Fibroblast of skin of left biceps (primary cell): ENCODE measurements around the gene SPATS2L.

Experiments used
- DNase-seq, 2 experiments: peaks; one replicate each; pipeline ENCODE4 v3.0.0-alpha.2; 2013; ENCODE audit warnings: low read depth in 2 of 2

The SPATS2L gene

DNA sequence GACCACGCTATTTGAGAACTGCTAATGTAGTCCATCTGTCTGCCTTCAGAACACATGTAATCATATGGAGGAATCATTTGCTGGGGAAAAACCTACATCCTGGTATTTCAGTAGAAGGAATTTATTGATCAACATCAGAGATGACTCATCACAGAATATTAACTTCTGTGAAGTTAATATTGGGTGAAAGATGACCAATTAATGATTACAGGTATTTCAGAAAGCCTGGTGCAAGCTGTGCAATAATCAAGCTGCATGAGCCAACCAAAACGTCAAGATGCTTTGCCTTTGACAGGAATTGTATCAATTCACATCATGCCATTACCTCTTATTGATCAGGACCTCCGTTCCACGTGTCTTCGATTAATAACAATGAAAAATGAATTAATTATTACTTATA is 9.4 kb upstream of the SPATS2L start:
- no peak for DNase-seq

DNA sequence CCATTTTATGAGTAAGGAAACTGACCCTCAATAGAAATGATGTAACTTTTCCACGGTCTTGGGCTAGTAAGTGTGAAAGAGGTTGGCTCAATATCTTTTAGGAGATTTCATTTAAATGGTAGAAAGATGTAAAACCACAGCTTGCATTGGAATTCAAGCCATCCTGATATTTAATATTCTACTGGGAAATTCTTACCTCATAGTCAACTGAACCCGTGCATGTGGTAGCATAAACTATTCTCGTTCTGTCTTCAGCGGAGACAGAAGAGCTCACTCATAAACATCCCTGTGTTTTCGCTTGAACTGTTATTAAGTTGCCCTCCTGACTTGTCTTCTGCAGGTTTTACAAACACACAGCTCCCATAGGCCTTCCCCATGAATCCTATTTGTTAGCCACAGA is 8.5 kb upstream of the SPATS2L start:
- DNase-seq, result no peak

DNA sequence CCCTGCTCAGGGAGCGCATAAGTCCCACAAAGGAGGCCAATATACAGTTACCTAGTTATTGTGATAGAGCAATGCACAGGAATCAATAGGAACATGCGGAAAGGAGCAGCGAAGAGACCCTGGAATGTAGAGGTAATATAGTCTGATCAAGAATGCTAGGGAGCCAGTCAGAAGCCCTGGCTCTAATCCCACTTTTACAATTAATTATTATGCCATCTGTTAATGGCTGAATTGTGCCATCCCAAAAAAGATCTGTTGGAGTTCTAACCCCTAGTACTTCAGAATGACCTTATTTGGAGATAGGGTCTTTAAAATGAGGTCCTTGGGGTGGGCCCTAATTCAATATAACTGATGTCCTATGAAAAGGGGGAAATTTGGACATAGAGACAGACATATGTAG is 7.7 kb upstream of the SPATS2L start:
- no peak for DNase-seq

DNA sequence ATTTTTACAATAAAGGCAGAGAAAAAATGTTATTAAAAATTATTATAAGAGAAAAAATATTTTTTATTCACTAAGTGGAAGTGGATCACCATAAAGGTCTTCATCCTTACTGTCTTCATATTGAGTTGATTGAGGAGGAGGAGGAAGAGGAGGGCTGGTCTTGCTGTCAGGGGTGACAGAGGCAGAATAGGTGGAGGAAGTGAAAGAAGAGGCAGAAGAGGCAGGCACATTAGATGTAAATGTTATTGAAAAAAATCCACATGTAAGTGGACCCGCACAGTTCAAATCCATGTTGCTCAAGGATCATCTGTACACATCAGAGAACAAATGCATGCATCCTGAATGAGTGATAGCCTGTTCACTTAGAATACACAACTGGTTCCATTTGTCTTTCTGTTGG is 6.4 kb upstream of the SPATS2L start:
- no peak for DNase-seq

DNA sequence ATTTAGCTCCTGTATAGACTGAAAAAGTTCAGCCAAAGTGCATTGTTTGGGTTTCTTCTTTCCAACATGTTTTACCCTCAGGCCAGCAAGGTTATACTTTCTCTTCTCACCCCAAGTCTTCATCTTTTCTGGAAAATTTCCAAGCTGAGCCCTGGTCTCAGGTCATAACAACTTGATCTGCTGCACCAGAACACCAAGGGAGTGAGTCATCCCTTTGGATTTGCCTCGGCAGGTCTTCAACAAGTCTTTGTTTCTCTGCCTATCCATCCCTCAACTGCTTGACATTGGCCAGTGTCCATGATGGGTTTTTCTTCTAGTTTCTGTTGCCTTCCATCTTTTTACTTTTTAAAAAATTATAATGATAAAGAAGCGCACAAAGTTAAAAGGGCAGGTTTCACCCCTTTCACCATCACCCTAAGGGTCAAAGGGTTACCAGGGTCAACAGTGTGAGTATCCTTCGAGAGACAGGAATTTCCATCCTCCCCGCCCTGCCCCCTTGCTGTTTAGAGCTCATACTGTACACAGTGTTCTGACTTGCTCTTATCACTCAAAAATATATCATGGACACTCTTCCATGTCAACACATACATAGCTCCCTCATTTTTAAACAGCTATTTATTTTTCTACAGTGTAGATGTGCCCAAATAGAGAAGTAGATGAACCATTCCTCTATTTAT is 5.7 kb upstream of the SPATS2L start:
- no peak for DNase-seq

DNA sequence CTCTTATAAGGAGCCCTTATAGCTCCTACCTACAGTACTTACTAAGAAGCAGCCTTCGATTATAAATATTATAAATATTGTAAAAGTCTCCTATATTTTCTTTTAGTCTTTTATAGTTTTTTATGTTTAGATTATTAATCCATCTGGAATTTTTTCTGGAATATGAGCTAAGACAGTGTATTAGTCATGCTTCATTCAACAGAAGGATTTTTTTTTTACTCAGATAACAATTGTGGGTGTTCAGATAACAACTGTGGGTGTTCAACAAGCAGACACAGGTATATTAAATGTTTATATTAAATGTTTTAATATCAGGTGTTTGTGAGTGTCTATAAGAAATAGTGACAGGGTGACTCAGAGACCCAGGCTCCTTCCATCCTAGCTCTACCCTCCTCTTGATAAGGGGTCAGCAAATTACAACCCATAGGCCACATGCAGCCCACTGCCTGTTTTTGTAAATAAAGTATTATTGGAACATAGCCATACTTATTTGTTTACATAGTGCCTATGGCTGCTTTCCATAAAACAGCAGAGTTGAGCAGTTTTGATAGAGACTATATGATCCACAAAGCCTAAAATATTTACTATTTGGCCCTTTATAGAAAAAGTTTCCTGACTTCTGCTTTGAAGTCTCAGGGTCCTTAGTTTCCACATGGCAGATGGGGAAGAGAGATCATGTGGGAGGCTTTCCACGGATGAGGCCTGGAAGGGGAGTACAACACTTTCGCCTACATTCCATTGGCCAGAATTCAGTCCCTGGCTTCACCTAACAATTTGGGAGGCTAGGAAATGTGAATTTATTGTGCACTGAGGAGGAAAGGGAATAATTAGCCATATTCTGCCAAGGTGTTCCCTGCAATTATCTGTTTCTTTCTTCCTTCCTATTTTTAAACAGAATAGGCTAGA is 4.3 kb upstream of the SPATS2L start:
- no peak for DNase-seq

DNA sequence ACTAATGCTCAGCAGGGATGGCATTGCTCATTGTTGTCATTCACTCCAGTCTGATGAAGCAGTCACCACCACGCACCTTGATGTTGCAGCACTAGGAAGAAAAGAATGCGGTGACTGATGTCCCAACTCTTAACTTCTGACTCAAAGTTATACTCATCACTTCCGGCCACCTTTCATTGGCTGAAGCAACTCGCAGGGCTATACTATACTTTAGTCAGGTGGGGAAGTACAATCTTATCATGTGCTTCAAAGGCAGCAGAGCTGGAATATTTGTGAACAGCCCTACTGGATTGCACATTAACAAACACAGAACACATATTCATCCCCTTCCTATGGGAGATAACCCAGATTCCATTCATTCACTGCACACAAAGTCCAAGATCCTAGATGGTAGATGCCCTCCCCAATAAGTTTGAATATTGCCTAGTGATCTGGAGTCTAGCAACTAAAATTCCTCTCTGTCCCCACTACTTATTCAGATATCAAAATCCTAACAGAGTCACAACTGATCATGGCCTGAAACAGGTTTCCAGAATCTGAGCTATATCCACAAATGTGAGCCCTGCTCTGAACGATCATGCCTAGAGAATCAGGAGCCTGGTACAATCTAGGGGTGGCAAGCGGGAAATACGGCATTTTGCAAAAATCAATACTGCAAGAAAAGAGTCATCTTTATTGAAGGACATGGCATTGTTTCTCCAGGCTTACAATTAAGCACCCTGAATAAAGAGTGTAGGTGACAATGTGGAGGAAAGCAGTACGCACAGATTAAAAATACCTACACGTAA is 3.4 kb upstream of the SPATS2L start:
- no peak for DNase-seq

DNA sequence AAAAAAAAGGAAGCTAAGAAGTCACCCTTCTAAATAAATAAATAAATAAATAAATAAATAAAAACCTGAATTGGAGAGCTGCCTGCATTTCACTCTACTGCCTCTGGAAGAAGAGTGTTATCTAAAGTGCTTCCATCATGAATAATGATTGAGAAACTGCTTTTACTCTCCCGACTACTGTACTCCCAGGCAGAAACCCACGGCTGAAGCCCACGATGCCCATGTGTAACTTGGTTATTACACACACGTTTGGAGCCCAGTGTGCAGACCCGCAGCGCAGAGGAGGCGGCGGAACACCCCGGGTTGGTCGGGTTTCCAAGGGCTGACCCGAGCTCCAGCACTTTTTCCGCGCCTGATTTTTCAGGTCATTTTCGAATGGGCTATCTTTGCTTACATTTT is 697 bp upstream of the SPATS2L start:
- no peak for DNase-seq

DNA sequence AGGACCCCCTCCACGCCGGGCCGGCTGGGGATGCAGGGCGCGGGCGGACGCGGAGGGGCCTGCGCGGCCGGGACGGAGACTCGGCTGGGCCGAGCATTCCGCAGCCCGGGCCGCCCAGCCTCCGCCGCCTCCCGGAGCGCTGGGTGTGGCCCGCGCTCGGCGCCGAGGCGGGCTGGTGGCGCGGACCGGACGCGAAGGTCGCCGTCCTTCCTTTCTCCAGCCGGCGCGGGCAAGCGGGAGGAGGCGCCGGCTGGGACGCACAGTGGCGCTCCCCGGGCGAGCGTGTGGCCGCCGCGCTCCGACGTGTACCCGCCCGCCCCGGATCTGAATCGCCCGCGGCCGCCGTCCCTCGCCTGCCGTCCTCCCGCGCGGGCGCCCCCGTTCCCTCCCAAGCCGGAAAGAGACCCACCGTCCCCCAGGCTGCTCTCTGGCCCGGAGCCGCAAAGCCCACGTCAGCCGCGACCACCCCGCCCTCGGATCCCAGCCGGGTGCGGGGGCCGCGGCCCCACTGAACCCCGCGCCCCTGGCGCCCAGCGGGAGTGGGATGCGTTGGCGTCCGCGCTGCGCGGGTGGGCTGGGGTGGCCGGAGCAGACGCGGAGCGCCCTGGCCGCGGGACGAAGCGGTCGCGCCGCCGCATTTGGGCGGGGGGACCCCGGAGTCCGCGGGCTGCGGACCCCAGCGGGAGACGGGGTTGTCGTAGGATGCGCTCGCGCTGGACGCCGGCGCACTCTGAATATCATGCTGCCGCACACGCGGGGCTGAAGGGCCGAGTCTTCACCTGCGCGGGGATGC is 634 bp downstream of the SPATS2L start:
- no peak for DNase-seq

DNA sequence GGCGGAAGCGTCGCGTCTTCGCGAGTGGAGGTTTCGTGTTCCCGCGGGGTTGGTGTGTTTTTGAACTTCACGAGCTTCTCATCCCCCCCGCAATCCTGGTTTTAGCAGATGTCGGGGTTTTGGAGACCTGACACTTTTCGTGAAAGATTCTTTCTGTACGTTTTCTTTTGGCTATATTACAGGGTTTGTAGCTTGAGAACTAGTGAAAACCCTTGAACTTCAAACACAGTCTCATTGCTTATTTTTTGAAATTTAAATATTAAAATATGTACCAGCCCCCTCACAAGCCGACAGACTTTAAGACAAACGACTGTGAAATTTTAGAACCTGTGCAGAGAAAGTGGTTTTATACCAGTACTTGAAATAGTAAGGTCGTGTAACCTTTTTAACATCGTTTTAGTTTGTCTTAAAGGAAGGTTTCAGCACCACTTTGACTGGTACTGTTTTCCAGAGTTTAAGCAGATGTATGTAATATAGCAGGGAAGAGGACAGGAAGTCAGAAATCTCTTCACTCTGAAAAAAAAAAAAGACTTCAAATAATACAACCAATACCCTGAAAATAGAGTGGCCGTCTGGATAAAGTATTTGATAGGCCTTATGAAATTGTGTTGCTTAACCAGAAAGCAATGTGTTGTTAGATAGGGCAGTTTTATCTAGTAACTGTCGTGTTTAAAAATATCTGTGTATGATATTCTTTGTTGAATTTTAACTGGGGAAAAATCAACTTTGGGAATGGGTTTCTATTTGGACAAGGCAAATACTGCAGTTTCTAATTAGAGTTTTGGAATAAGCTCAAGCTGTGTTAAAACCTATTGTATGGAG is 1.4 kb downstream of the SPATS2L start:
- no peak for DNase-seq

DNA sequence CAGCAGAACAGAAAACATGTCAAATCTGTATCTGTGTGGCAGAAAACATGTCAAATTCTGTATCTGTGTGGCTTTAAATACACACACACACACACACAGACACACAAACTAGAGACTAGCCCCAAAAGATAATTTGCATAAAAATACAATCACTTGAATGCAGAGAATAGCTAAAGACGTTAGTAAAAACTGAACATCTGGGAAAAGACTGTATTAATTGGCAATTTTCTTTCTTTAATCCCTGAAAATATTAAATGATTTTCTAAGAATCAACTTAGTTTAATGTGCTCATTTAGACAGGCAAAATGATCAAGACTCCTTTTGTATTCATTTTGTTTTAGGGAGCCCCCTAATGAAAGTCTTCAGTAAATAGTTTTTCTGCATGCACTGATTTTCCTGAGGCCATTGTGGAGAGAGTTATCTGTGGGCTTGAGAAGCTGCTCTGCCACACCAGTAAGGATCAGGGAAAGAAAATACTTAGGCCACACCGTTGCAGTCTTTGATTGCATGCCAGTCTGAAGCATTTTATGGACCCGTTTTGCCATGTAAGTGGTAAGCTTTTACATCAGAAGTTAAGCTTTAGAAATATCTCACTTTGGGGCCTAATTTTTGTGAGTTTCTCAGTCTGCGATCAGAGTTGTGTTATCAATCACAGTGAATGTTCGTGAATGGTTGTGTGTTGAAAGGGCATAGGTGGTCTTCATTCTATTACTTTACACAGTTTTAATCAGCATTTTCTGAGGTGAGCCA is 2.2 kb downstream of the SPATS2L start:
- DNase-seq, result no peak

DNA sequence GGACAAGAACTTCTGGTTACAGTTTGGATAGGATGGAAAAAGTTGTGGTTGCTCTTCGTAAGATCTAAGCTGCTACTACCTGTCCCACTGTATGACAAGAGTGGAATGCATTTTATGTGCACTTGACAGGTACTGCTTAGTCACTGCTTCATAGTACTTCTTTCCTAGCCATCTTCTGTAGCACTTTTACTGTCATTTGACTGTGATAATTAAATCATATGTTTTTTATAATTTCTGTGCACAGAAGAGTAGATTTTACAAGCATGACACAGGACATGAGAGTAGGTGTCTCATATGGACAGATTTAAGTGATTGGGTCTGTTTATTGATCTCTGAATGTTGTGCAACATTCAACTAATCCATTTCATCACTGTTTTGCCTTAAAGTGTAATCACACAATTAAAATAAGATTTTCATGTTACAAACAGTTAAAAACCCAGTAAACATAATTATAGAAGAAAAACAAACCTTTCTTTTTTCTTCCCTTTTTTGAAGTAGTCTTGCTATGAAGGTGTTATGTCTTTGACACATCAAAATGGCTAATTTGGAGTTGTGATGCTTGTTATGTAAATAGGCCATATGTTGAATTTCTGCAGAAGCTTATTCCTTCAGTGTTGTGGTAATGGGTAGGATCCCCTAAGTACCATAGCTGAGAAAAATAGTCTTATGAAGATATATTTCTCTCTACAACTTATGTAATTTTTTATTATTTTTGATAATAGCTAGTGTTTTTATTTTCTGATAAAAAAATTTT is 3.0 kb downstream of the SPATS2L start:
- DNase-seq, result no peak

DNA sequence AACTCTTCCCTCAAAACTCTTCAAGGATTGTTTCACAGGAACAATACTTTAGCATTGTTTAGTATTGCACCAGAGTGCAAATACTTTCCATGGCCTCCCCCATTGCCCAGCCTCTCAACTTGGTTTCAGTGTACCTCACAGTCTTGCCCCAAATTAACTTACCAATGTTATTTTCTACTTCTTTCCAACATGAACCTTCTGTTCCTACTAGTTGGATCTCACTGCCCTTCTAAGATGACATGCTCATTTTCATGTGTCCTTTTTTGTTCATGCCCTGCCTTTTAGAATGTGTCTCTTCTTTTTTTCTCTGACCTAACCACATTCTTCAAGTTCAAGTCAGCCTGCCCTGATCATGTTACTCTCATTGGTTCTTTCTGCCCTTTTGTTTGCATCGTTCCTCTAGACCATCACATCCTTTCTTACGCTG is 4.1 kb downstream of the SPATS2L start:
- no peak for DNase-seq

DNA sequence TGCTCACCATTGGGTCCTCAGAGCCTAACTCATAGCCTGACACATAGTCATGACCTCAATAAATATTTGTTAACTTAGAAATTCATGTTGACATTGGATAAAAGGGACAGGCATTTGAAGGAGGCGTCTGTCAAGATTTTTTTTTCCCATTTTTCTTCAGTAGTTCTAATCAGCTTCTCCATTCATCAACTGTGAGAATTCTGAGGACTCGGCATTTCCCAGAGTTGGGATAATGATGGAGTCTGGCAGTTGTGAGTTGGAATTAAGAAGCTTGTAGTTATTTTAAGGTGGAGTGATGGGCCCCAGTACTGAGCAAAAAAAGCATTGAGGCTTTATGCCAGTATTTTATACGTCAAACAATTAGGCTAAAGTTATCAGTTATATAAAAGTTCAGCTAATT is 4.6 kb downstream of the SPATS2L start:
- no peak for DNase-seq

DNA sequence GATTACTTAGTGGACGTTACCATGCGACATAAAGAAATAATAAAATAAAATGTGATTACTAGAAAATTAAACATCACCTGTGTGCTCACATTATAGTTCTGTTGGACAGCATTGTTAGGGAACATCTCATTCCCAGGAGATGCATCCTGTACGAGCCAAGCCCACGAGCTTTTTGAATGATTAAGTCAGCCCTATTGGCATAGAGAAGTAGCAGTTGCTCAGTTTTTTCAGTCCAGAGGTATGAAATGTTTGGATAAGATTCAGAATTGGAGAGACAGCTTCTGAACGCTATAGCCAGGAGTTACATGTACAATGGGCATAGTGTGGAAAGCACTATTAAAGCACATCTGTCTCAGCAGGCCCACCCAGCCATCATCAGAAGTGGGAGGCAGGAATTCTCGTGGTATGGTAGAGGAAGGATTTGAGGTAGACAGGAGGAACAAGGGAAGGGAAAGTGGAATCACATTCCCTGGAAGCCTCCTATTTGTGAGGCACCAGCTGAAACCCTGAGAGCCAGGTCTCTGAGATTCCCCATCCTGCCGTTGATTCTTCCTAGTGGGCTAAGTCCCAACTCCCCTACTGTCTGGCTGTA is 8.6 kb downstream of the SPATS2L start:
- DNase-seq, result no peak

DNA sequence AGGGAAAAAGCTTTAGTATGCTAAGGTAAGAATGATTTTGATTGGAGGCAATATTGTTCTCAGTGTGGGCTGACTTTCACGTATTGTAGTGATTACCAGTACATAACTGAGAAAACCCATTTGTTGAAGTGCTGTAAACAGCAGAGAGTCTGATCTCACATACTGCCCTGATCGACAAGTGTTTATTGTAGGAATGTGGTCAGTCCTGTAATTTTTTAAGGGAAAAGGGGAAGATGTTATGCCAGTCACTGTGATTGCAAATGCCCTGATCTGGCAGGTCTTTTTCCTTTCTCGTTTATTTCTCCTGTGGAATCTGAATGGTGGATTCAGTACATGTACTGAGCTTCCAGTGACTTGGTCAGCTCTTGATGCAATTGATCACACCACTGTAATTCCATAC is 11.5 kb downstream of the SPATS2L start:
- DNase-seq, result no peak

DNA sequence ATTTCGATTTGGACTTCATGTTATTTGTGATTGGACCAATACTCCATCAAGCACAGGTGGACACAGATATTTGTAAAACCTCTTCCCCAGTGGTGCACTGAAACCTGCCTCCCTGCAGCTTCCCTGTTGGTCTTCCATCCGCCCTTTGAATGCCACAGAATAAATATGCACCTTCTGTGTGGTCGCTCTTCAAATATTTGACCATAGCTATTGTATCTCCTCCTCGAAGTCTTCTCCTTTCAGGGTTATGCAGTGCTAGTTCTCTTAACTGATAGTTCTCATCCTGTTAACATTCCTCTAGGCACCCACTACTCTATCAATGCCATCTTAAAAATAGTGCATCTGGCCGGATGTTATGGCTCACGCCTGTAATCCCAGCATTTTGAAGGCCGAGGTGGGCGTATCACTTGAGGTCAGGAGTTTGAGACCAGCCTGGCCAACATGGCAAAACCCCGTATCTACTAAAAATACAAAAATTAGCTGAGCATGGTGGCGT is 12.5 kb downstream of the SPATS2L start:
- DNase-seq, result no peak

DNA sequence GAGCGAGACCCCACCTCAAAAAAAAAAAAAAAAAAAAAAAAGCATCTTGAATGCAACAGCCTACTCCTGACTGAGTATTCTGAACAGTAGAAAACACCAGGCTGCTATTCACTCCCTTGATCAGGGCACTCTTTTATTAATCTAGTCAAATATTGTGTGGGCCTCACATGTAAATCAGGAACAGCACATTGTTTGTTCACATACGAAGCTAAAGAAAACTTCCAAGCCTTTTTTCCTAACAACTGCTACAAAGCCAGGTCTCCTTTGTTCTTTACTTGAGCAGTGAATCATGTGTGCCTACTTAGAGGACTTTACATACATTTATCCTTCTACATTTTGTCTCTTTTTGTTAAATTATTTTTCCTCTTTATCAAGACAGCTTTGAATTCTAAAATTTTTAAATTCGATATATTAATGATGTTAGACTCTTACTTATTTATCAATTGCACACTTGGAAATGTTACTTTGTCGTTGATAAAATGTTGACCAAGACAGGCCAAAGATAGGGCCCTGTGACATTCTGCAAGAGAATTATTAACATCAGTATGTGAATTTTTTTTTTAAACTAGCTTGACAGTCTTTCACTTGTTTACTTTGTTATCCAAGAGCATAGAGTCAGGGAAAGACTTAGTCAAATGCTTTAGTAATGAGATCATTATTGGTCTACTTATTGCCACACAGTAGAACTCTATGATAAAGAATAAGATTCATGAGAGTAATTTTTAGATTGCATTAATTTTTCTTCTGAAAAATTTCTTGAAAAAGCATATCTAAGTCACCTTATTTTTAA is 13.2 kb downstream of the SPATS2L start:
- DNase-seq, result no peak
